Measurements from ENCODE around the gene IFITM1.
"Not testable (repeated sequence)": the region's sequence is repeated elsewhere in the genome, so short reads cannot be mapped to it uniquely, and the experiment has no call there.

Gene IFITM1

GRCh38 chr11:330694-331357 is 17.0 kb downstream of the IFITM1 start:
- ATAC-seq (no peak), DNase-seq (peak; percentile 55)
- Mint-ChIP-seq H3K27ac (peak overlapping the region; percentile 75), H3K9me3 (no peaks in the 10 kb centered on the region), H3K36me3 (ENCODE audit: low read depth) (no peaks in the 10 kb centered on the region), H3K4me3 (peak overlapping the region; percentile 23), H3K27me3 (peaks cover 2% of the 10 kb centered on the region), H3K4me1 (peaks cover 76% of the 10 kb centered on the region)

GRCh38 chr11:331358-332060 is 17.7 kb downstream of the IFITM1 start:
- peaks cover 2% of the 10 kb centered on the region for H3K27me3 Mint-ChIP-seq
- H3K9me3 Mint-ChIP-seq = no peaks in the 10 kb centered on the region
- ATAC-seq (no peak), DNase-seq (no peak)
- H3K27ac Mint-ChIP-seq = peak overlapping the region; percentile 75
- peaks cover 76% of the 10 kb centered on the region for H3K4me1 Mint-ChIP-seq
- H3K4me3 Mint-ChIP-seq = peak overlapping the region; percentile 23
- no peaks in the 10 kb centered on the region for H3K36me3 Mint-ChIP-seq (ENCODE audit: low read depth)

- DNase-seq (no peak), ATAC-seq (no peak)
- Mint-ChIP-seq H3K36me3 (ENCODE audit: low read depth) (no peaks in the 10 kb centered on the region), H3K9me3 (no peaks in the 10 kb centered on the region), H3K27me3 (peaks cover 2% of the 10 kb centered on the region), H3K4me3 (no peak overlapping the region), H3K4me1 (peaks cover 68% of the 10 kb centered on the region), H3K27ac (no peak overlapping the region)
Observed at GRCh38 chr11:332651-333480, 19.0 kb downstream of the IFITM1 start.

GRCh38 chr11:333616-334263 is 19.9 kb downstream of the IFITM1 start:
- peaks cover 64% of the 10 kb centered on the region for H3K4me1 Mint-ChIP-seq
- not testable (repeated sequence) for H3K27me3 Mint-ChIP-seq; H3K27ac Mint-ChIP-seq; H3K4me3 Mint-ChIP-seq; DNase-seq; H3K36me3 Mint-ChIP-seq (ENCODE audit: low read depth); H3K9me3 Mint-ChIP-seq; ATAC-seq

- Mint-ChIP-seq H3K4me3 (no peak overlapping the region), H3K9me3 (no peaks in the 10 kb centered on the region), H3K36me3 (ENCODE audit: low read depth) (no peaks in the 10 kb centered on the region), H3K4me1 (peaks cover 57% of the 10 kb centered on the region), H3K27me3 (peaks cover 2% of the 10 kb centered on the region), H3K27ac (no peak overlapping the region)
- ATAC-seq (no peak), DNase-seq (no peak)
Observed at GRCh38 chr11:334264-334994, 20.6 kb downstream of the IFITM1 start.

GRCh38 chr11:335779-336658 is 22.2 kb downstream of the IFITM1 start:
- H3K27me3 Mint-ChIP-seq = no peaks in the 10 kb centered on the region
- no peaks in the 10 kb centered on the region for H3K9me3 Mint-ChIP-seq
- ATAC-seq (no peak), DNase-seq (no peak)
- H3K4me1 Mint-ChIP-seq = peaks cover 49% of the 10 kb centered on the region
- no peaks in the 10 kb centered on the region for H3K36me3 Mint-ChIP-seq (ENCODE audit: low read depth)
- no peak overlapping the region for H3K27ac Mint-ChIP-seq
- no peak overlapping the region for H3K4me3 Mint-ChIP-seq

- ATAC-seq = no peak
- no peak for DNase-seq
- H3K27ac Mint-ChIP-seq = no peak overlapping the region
- peaks cover 49% of the 10 kb centered on the region for H3K4me1 Mint-ChIP-seq
- H3K36me3 Mint-ChIP-seq (ENCODE audit: low read depth) = no peaks in the 10 kb centered on the region
- H3K4me3 Mint-ChIP-seq = no peak overlapping the region
- H3K9me3 Mint-ChIP-seq = no peaks in the 10 kb centered on the region
- no peaks in the 10 kb centered on the region for H3K27me3 Mint-ChIP-seq
Observed at GRCh38 chr11:336659-337198, 22.9 kb downstream of the IFITM1 start.

GRCh38 chr11:337711-338110 is 23.9 kb downstream of the IFITM1 start:
- Mint-ChIP-seq H3K9me3 (no peaks in the 10 kb centered on the region), H3K27me3 (no peaks in the 10 kb centered on the region), H3K4me3 (no peak overlapping the region), H3K27ac (no peak overlapping the region), H3K36me3 (ENCODE audit: low read depth) (no peaks in the 10 kb centered on the region), H3K4me1 (peaks cover 43% of the 10 kb centered on the region)
- ATAC-seq = no peak
- no peak for DNase-seq

- DNase-seq (no peak), ATAC-seq (no peak)
- Mint-ChIP-seq H3K27me3 (no peaks in the 10 kb centered on the region), H3K9me3 (no peaks in the 10 kb centered on the region), H3K4me3 (no peak overlapping the region), H3K36me3 (ENCODE audit: low read depth) (no peaks in the 10 kb centered on the region), H3K4me1 (peaks cover 37% of the 10 kb centered on the region), H3K27ac (no peak overlapping the region)
Observed at GRCh38 chr11:339963-340362, 26.1 kb downstream of the IFITM1 start.

- DNase-seq (no peak), ATAC-seq (no peak)
- H3K36me3 Mint-ChIP-seq (ENCODE audit: low read depth) = no peaks in the 10 kb centered on the region
- no peak overlapping the region for H3K27ac Mint-ChIP-seq
- H3K27me3 Mint-ChIP-seq = no peaks in the 10 kb centered on the region
- no peaks in the 10 kb centered on the region for H3K9me3 Mint-ChIP-seq
- peaks cover 31% of the 10 kb centered on the region for H3K4me1 Mint-ChIP-seq
- no peak overlapping the region for H3K4me3 Mint-ChIP-seq
Observed at GRCh38 chr11:340539-341512, 27.0 kb downstream of the IFITM1 start.

GRCh38 chr11:342328-342727 is 28.5 kb downstream of the IFITM1 start:
- H3K36me3 Mint-ChIP-seq (ENCODE audit: low read depth) = no peaks in the 10 kb centered on the region
- peaks cover 20% of the 10 kb centered on the region for H3K4me1 Mint-ChIP-seq
- H3K4me3 Mint-ChIP-seq = no peak overlapping the region
- H3K9me3 Mint-ChIP-seq = no peaks in the 10 kb centered on the region
- no peak overlapping the region for H3K27ac Mint-ChIP-seq
- ATAC-seq (no peak), DNase-seq (no peak)
- H3K27me3 Mint-ChIP-seq = no peaks in the 10 kb centered on the region

GRCh38 chr11:344836-345578 is 31.2 kb downstream of the IFITM1 start:
- DNase-seq (no peak), ATAC-seq (no peak)
- Mint-ChIP-seq H3K4me3 (no peak overlapping the region), H3K9me3 (no peaks in the 10 kb centered on the region), H3K27ac (no peak overlapping the region), H3K4me1 (peaks cover 18% of the 10 kb centered on the region), H3K36me3 (ENCODE audit: low read depth) (no peaks in the 10 kb centered on the region), H3K27me3 (no peaks in the 10 kb centered on the region)

Data from activated naive CD8-positive, alpha-beta T cell treated with anti-CD3 and anti-CD28 coated beads, Interleukin-2, amount 50 U/mL, for 24 hours (primary cell).